ENCODE results near the gene MASP1.

DNA sequence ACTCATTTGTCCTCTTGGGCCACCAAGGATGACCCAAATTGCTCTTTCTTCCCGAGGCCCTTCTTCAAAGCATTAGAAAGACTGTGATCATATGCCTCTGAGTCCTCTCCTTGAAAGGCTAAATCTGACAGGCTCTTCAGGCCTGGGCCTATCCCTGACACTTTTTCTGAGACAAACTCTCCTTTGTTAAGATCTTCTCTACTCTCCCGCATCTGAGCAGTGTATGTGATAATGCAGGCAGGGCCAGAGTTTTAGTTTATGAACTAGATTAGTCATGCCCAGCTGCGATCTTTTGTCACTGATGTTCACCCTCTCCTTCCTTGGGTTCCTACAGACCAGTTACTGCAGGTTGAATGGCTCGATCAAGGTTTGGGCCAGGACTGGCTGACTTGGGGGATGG lies 39.2 kb downstream of the MASP1 start:
- TF ChIP-seq, protein P1, sequence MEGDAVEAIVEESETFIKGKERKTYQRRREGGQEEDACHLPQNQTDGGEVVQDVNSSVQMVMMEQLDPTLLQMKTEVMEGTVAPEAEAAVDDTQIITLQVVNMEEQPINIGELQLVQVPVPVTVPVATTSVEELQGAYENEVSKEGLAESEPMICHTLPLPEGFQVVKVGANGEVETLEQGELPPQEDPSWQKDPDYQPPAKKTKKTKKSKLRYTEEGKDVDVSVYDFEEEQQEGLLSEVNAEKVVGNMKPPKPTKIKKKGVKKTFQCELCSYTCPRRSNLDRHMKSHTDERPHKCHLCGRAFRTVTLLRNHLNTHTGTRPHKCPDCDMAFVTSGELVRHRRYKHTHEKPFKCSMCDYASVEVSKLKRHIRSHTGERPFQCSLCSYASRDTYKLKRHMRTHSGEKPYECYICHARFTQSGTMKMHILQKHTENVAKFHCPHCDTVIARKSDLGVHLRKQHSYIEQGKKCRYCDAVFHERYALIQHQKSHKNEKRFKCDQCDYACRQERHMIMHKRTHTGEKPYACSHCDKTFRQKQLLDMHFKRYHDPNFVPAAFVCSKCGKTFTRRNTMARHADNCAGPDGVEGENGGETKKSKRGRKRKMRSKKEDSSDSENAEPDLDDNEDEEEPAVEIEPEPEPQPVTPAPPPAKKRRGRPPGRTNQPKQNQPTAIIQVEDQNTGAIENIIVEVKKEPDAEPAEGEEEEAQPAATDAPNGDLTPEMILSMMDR (IDR thresholded peaks at IDR 0.05): no peak
- no peak for TF ChIP-seq POLR2A (IDR thresholded peaks at IDR 0.05)
